Measurements from ENCODE around the gene IKBKG. TPM values are rescaled to one million over a fixed set of nuclear protein-coding genes. Genes with fewer than 3 reads are reported as not detected.

The IKBKG gene
- total RNA-seq, 1 donor from 2014 or later: 21.4 TPM

DNA sequence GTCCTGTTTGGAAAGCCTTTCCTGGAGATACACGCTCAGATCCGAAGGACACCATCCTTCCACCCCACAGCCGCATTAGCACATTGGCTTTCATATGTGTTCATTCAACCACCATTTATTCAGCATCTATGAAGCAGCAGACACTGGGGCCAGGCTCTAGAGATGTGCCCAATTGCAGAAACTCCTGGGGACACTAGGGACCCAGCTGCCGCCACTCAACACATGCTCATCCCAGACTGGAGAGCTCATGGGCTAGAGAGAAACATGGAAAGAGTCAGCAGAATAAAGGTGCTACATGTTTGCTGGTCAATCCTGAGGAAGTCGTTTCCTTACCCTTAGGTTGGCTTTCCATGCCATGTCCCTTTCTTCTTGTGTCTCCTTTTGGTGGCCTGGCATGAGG is 45.1 kb downstream of the IKBKG start:
- no peak overlapping the region for H3K4me3 ChIP-seq (ENCODE audit: low read depth, low read length)
- TF ChIP-seq CTCF (conservative IDR thresholded peaks at IDR 0.05; ENCODE audit: low read depth, low read length): no peak
- DNase-seq (ENCODE audit: low read depth): no peak

- no peak for TF ChIP-seq CTCF (conservative IDR thresholded peaks at IDR 0.05; ENCODE audit: low read depth, low read length)
- DNase-seq (ENCODE audit: low read depth): no peak
- H3K4me3 ChIP-seq (ENCODE audit: low read depth, low read length): no peak overlapping the region
Observed at GRCh38 chrX:154593201-154593600, 45.8 kb downstream of the IKBKG start.

DNA sequence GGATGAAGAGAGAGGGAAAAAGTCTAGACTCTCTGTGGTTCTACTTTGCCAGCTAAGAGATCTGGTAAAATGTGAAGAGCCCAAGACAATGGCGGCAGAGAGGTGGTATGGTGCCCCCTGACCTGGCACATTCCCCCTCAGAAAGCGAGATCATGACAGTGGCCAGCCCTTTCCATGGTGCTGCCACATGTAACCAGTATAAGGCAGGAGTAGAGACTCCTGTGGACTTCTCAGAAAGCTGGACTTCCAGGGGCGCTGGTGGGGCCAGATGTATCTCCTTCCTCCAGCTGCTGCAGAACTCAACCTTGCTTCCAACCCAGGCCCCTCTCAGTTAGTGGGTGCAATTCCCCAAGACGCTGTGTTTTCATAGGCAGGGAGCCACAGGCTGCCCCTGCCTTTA is 47.1 kb downstream of the IKBKG start:
- no peak overlapping the region for H3K4me3 ChIP-seq (ENCODE audit: low read depth, low read length)
- no peak for TF ChIP-seq CTCF (conservative IDR thresholded peaks at IDR 0.05; ENCODE audit: low read depth, low read length)
- no peak for DNase-seq (ENCODE audit: low read depth)

- DNase-seq (ENCODE audit: low read depth): no peak
- no peak overlapping the region for H3K4me3 ChIP-seq (ENCODE audit: low read depth, low read length)
- TF ChIP-seq CTCF (conservative IDR thresholded peaks at IDR 0.05; ENCODE audit: low read depth, low read length): no peak
Observed at GRCh38 chrX:154595559-154596249, 48.3 kb downstream of the IKBKG start.

GRCh38 chrX:154596290-154596929 is 49.0 kb downstream of the IKBKG start:
- peak; percentile 26 for TF ChIP-seq CTCF (conservative IDR thresholded peaks at IDR 0.05; ENCODE audit: low read depth, low read length)

DNA sequence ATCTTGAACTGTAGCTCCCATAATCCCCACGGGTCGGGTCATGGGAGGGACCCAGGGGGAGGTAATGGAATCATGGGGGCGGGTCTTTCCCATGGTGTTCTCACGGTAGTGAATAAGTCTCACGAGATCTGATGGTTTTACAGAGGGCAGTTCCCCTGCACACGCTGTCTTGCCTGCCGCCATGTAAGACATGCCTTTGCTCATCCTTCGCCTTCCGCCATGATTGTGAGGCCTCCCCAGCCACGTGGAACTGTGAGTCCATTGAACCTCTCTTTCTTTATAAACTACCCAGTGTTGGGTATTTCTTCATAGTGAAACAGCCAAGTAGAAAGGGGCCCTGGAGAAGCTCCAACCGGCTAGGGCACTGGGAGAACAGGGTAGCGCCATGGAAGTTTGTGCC is 49.8 kb downstream of the IKBKG start:
- DNase-seq (ENCODE audit: low read depth): no peak
- no peak for TF ChIP-seq CTCF (conservative IDR thresholded peaks at IDR 0.05; ENCODE audit: low read depth, low read length)
- no peak overlapping the region for H3K4me3 ChIP-seq (ENCODE audit: low read depth, low read length)

More at GRCh38 chrX:154596290-154596929, 49.0 kb downstream of the IKBKG start:
- peak; percentile 51 for DNase-seq (ENCODE audit: low read depth)
- H3K4me3 ChIP-seq (ENCODE audit: low read depth, low read length): no peak overlapping the region

DNA sequence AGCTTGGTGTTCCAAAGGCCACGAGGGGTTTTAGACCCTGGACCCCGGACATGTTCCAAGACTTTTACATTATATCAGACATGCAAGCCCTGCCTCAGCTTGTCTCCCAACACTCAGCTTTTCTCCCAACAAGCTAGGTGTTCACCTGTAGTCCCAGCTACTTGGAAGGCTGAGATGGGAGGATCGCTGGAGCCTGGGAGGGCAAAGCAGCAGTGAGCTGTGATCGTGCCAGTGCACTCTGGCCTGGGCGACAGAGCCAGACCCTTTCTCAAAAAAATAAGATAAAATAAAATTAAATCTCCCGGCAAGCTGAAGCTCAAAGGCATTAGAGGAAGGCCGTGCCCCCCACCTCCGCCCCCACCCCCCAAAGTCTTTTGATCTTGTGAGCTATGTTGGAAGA is 51.2 kb downstream of the IKBKG start:
- TF ChIP-seq CTCF (conservative IDR thresholded peaks at IDR 0.05; ENCODE audit: low read depth, low read length): no peak
- DNase-seq (ENCODE audit: low read depth): no peak

More for the DNA sequence above, 51.2 kb downstream of the IKBKG start:
- no peak overlapping the region for H3K4me3 ChIP-seq (ENCODE audit: low read depth, low read length)

All from epithelial cell of proximal tubule (primary cell).